GM18508 (cell line): ENCODE results near the gene TUBA4B.
"Not testable (repeated sequence)": the region's sequence is repeated elsewhere in the genome, so short reads cannot be mapped to it uniquely, and the experiment has no call there.

Experiments used
- ATAC-seq: cut with Tn5 transposase; IDR thresholded peaks from one replicate; pipeline ENCODE4 v1.9.1; 2021; ENCODE audit warnings: moderate number of reproducible peaks; ENCODE audit not compliant: insufficient read depth, unreplicated experiment

TUBA4B gene

DNA sequence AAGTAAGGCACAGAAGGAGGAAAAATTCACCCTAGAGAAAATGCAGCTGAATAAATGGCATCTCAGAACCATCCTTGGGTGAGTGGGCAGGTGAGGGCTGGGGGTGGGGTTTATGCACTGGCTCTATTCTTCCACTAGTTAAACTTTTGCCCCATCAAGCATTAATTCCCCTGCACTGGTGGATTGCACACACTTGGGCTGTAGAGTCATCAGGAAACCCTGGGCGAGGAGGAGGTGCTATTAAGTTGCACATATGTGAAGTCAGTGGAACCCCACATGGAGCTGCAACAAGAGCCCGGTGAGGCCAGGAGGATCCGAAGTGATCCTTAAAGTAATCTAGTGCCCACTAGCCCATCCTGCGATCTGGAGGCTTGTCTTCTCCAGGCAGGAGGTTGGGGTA, 19.3 kb downstream of the TUBA4B start:
- no peak for ATAC-seq

DNA sequence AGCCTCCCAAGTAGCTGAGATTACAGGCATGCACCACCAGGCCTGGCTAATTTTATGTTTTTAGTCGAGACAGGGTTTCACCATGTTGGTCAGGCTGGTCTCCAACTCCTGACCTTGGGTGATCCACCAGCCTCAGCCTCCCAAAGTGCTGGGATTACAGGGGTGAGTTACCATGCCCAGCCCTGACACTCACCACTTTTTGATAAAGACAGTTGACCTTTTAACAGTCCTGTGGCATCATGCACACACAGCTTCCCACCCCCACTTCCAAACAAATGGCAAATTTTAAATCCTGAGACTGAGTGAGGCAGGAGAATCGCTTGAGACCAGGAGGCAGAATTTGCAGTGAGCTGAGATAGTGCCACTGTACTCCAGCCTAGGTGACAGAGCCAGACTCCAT, 20.0 kb downstream of the TUBA4B start:
- no peak for ATAC-seq

DNA sequence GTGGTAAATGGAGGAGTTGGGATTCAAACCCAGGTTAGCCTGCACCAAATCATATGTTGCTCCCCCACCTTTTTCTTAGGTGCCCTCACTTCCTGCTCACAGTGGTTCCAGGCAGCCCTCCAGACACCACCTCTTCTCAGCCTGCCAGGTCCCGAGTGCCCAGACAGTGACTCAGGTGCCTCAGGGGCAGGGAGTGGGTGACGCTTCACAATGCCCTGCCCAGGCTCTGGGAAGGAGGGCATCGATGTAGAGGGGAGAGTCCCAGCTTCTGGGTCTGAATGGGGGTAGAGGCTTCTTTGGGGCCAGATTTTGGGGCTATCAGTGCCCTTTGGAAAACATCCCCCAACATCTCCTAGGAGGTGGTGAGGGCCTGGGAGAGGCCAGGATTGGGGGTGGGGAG, 20.9 kb downstream of the TUBA4B start:
- ATAC-seq: no peak

DNA sequence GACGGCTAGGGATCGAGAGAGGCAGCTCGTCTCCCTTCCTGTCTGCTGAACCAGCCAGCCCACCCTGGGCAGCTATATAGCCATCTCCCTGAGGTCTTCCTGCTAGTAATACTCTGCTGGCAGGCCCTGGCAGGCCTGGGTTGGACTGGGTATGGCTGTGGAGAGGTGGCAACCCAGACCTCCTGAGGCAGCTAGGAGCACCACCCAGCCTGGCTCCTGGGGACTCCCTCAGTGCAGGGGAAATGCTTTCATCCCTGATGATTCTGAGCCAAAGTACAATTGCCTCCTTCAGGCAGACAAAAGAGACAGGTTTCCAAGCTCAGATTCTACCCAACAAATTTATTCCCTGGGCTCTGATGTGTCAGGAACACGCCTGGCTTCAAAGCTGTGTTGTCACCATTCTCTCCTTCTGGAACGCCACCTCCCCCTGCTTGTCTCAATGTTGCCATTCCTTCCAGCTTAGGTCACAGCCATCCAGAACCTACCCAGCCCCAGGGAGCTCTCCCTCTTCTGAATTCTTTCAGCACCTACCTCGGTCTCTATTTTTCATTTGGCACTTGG, 21.4 kb downstream of the TUBA4B start:
- ATAC-seq: no peak

DNA sequence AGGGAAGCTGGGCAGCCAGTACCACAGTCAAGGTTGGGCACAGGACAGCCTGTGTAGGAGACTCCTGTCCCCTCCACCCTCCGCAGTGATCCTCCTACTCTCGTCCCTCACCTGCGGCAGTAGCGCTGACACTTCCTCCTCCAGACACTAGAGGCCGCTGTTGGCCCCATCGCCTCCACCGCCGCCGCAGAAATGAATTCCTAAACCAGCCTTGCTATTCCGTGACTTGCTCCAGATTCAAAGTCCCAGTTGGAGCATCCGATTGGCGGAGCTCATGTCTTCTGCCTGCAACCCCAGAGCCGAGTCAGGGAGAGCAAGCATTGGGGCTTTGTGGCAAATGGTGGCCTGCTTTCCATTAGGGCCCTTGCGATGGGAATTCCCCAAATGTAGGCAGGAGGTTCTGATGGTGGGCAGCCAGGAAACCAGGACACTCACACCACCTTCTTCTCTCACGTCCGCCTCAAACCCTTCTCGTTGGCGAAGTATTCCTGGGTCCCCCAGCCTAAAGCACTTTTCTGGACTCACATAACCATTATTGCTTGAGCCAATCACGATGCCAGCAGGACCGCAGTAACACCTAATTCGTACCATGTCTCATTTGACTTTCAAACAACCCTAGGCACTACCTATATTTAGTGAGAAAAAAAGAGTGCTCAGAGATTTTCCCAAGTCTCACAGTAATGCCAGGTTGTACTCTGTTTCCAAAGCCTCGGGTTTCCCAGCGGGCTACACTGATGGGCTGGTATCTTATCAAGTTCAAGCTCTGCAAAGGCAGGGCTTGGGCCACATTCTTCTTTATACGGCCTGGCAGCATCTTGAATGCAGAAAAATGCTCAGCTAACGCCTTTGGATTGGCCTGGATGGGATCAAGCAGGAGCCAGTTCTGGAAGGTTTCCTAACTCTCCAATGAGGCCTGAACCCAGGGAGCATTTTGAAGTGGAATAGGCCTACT, 24.9 kb downstream of the TUBA4B start:
- ATAC-seq: no peak

DNA sequence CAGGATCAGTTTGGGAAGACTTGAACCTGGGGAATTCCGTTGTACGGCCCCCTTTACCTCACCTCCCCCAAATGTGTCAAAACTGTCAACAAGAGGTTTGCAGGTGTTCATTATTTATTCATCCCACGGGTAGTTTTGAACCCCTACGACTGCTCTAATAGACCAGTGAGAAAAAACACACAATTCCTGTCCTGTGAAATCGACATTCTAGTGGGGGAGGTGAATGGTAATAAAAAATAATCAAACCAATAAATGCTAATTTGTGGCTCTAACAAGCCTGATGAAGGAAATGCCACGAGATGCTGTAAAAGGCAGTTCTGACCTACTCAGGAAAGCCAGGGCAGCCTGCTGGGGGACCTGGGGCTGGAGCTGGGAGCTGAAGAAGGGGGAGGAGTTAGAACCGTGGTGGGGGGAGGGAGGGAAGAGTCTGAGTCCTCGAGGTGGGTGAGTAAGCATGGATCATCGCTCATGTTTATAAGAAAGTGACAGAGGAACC, 25.7 kb downstream of the TUBA4B start:
- no peak for ATAC-seq

DNA sequence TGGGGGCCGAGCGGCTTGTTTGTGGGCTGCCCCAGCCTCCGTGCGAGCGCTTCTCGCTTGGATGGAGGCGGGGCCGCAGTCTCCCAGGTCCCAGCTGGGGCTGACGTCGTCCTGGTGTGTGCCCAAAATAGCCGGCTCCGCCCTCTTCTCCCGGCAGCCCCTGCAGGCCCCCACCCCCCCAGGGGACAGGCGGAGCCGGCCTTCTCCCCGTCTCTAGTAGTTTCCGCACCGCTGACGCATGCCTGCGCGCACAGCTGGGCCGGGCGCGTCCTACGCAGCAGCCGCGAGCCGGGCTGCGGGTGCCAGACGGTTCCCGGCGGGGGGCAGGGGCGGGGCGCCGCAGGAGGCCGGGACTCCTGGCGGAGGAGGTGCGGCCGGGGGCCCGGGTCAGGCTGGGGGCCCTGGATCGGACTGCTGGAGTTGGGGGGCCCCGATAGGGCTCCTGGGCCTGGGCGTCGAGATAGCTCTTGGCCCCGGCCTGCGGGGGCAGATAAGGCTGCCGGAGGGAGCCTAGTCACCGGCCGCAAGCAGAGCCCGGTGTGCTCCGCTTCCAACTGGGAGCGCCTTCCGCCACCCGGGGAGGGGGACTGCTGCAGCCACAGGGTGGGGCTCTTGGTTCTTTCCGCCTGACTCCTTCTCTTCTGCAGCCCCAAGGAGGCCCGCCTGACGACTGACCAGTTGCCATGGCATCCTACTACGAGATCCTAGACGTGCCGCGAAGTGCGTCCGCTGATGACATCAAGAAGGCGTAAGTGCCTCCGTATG, 26.3 kb downstream of the TUBA4B start, which contains the start of gene DNAJB2:
TSS of gene DNAJB2 (plus strand) at position 216 of the 765 bp plus-strand sequence. CDS start at position 684, 468 bp downstream.
- ATAC-seq: peak; percentile 63

DNA sequence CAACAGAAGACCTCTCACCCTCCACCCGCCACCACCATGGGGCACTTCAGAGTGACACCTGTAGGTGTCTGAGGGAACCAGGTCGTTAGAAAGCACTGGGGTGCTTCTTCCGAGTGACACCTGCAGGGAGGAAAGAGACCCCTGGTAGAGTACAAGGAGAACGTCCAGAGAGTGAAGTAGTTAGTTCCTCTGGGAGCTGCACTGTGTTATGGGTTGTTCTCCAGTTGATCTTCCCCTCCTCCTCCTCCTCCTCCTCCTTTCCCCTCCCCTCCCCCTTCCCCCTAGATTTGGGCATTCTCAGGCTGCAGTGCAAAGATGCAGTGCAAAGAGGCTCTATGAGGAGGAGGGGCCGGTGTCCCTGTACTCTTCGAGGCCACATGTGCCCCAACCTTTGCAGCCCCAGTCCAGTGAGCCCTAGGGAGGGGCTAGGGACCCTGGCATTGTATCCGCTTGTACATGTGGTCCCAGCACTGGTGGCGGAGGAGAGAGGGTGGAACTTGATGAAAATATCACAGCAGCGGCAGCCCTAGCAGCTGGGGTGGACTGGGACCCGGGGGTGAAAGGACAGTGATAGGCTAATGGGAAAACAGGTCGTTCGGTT, 27.0 kb downstream of the TUBA4B start:
- ATAC-seq: no peak

DNA sequence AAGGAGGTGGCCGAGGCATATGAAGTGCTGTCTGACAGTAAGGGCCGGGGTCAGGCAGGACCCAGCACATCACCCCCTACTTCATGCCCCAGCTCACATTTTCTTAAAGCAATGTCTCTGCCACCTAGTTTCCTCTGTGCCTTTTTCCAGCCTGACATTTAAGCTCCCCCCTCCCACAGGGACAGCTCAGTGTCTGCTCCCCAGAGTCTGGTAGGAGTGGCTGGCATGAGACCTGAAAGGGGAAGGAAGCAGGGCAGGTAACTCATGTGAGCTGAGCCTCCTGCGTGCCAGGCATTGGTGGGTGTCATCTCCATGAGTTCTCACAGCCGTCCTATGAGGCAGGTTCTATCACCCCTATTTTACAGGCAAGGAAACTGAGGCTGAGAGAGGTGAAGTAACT, 27.6 kb downstream of the TUBA4B start:
- no peak for ATAC-seq

DNA sequence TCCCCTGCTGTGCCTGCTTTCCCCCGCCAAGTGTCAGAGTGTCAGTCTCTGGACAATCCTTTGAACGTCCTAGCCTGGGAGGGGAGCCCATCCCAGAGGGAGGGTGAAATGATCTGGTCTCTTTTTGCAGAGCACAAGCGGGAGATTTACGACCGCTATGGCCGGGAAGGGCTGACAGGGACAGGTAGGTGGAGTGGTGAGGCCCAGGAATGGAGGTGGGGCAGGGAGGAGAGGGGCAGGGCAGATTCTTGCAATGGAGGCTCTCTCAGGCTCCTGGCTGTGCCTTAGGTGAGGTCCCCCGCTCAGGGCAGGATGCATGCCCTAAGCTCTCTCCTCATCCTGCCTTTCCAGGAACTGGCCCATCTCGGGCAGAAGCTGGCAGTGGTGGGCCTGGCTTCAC, 28.5 kb downstream of the TUBA4B start:
- ATAC-seq: no peak

DNA sequence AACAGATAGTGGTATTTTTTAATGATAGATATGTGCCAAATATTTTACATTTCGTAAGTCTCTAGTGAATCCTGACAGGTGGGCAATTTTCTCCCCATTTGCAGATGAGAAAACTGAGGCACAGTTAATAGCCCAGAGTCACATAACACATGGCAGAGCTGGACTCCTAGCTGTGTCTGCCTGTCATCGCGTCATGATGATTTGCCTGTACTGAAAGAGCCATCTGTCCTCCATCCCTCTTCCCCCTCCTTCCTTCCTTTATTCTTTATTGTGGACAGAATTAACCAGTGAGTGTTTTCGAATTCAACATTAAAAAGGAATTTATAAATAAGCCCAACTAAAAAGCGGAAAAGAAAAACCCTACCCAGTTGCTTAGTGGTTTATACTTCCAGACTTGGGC, 29.3 kb downstream of the TUBA4B start:
- ATAC-seq: no peak

DNA sequence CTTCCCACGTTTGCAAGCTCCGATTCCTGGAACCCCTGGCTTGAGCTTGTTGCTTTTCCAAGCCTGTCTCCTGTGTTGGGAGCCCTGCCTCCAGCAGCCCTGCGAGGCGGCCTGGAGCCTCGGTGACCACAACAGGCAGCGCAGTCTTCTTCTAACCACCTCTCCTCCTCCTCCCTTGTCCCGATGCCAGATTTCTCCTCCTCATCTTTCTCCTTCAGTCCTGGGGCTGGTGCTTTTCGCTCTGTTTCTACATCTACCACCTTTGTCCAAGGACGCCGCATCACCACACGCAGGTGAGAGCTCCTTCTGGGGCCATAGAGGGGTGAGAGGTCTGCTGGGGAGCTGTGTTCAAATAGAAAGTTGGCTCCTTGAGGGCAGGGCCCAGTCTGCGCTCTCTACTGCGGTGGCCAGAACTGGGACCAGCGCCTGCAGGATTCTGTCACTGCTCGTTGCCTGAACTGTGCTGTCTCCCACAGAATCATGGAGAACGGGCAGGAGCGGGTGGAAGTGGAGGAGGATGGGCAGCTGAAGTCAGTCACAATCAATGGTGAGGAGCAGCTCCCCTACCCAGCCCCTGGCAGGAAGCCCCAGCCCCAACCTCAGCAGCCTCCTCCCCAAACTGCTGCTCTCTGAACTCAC, 30.0 kb downstream of the TUBA4B start:
- no peak for ATAC-seq

DNA sequence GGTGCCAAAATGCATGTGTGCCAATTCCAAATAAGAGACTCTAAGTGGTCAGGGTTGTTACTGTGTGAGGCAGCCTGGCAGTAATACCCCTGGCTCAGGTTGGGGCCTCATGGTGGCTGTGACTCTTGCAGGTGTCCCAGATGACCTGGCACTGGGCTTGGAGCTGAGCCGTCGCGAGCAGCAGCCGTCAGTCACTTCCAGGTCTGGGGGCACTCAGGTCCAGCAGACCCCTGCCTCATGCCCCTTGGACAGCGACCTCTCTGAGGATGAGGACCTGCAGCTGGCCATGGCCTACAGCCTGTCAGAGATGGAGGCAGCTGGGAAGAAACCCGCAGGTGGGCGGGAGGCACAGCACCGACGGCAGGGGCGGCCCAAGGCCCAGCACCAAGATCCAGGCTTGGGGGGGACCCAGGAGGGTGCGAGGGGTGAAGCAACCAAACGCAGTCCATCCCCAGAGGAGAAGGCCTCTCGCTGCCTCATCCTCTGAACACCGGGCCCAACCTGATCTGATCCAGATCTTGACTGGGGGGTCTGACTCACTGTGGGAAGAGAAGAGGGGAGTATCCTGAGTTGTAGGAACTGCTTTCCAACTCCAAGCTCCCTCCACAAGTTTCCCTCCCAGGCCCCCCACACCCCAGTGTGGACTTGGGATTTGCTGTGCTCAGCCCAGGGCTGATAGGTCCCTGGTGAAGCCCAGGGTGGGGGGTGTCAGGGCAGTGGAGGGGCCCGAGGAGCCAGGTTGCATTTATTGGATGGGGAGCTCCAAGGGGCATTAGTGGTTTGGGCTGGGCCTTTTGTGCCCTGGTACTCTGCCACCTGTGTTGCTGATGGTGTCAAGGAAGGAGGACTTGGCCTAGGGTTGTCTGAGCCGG, 31.7 kb downstream of the TUBA4B start:
- ATAC-seq: no peak

DNA sequence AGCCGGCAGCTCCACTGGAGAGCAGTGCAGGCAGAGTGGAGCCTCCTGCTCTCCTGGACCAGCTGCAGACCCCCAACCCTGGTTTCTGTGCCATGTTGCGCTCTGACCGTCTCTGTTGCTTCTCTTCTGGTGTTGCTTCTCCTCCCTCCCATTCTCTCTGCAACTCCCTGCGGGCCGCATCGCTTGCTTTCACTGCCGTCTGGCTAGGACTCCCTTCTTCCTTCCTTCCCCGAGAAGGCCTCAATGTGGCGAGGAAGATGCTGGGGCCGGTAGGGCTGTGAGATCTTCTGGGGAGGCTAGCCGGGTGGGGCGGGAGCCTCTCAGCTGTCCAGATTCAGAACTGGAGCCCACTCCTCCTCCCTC, 32.3 kb downstream of the TUBA4B start:
- no peak for ATAC-seq

DNA sequence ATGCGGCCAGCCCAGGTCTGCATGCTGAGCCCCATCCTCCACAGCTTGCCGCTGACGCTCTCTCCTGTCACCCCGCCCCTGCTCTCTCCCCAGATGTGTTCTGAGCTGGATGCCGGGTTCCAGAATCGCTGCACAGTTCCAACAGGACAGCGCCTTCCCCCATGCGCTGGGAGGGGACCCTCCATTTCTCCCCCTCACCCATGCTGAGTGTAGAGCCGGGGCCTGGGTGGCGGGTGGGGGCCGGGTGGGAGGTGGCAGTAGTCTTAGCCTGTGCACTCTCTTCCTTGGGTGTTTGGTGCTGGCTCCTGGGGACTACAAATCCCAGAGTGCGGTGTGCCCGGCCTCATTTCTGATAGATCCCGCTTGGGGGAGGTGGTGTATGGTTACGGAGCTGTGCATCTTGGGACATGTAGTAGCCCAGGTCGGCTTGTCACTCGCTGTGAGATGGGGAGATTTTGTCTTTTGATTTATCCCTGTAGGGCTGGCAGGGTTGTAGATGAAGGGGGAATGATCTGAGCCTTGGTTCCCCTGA, 32.9 kb downstream of the TUBA4B start:
- ATAC-seq: no peak

DNA sequence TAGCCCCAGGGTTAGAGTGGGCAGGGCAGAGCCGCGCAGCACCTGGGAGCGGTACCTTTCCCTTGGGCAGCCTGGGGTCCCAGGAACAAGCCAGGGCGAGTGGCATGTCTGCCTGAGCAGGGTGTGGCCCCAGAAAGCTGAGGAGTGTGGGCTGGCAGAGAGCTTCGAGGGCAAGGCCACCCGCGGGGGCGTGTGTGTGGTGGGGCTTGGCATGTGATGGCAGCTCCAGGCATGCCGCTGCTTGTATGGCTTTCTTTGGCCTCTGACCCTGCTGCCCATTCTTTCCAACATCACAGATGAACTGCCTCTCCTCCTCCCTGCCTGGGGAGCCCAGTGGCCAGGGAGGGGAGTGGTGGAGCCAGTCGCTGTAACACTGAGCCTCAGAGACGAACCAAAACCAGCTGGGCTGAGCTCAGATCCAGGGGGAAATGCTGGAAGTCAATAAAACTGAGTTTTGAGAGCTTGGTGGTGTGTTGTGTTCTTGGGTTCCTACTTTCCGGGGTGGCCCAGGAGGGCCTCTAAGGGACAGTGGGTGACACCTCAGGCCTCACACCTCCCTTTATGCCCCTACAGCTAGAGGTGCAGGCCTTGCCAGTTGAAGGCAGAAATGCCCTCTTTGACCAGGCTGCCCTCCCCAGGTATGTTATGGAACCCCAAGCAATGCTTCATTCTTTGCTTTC, 33.5 kb downstream of the TUBA4B start:
- ATAC-seq: no peak

DNA sequence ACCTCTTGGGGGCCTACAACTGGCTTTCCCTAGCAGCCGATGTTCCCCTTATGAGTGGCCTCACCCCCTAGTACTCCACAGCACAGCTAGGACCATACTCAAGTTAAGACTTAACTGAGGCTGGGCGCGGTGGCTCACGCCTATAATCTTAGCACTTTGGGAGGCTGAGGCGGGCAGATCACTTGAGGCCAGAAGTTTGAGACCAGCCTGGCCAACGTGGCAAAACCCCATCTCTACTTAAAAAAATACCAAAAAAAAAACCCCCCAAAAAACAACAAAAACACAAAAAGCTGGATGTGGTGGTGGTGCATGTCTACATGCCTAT, 34.0 kb downstream of the TUBA4B start:
- not testable (repeated sequence) for ATAC-seq

DNA sequence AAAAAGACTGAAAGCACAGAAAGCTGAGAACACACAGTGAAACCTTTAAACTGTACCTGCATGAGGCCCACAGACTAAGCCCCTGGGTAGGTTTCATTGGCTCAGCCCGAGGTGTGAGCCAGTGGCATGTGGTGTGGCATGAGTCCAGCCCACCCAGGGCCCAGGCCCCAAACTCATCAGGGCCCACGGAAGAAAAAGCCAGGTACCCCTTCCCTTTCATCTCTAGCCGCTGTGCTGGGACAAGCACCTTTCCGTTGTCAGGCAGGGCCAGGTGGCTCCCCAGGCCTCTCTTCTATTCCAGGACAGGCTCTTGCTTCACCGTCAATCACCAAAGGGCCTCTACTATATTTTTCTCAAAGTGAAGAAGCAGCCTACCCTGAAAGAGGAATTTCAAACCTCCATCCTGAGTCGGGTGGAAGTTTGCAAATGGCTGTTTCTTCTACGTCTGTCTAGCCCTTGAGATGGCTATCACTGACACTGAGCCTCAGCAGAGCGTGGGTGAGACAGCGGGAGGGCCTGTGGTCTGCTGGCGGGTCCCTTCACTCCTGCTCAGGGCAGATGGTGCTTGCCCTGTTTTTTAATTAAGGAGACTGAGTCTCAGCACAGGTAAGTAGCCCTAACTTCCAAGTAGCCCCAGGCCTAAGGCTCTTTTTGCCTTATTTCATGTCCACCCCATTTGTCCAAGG, 34.7 kb downstream of the TUBA4B start:
- no peak for ATAC-seq
